Right cardiac atrium (tissue), 5 donors: Measurements from ENCODE around the gene CAMKK2. TPM values are rescaled to one million over a fixed set of nuclear protein-coding genes. Genes with fewer than 3 reads are reported as not detected.
A peak's percentile ranks its signal among the peaks of the same experiment; 100 is the strongest.
"Not testable (repeated sequence)": the region's sequence is repeated elsewhere in the genome, so short reads cannot be mapped to it uniquely, and the experiment has no call there.

Experiments
- ATAC-seq, 2 donors: fragments of 200-7000 bp; cut with Tn5 transposase; one replicate each; pipeline versions ENCODE4 v1.8.0 to v1.9.1; 2020; ENCODE audit warnings: moderate library complexity in 2 of 2, mild to moderate bottlenecking in 1 of 2
- DNase-seq, 3 donors: peaks; one replicate each; pipeline ENCODE4 v3.0.0-alpha.2; 2020
- H3K27ac ChIP-seq: one replicate; pipeline ENCODE4 v1.5.1; 2013; ENCODE audit warnings: mild to moderate bottlenecking, low read length, control low read depth, moderate library complexity
- H3K27me3 ChIP-seq: one replicate; pipeline ENCODE4 v1.6.1; 2013; ENCODE audit not compliant: control insufficient read depth, insufficient read depth
- H3K4me1 ChIP-seq: one replicate; pipeline ENCODE4 v1.6.1; 2013; ENCODE audit warnings: low read length; ENCODE audit not compliant: control insufficient read depth, insufficient read depth
- H3K4me3 ChIP-seq: one replicate; pipeline ENCODE4 v1.5.1; 2013; ENCODE audit warnings: low read length, control low read depth
- H3K9me3 ChIP-seq: one replicate; pipeline ENCODE4 v1.6.1; 2013; ENCODE audit warnings: low read length; ENCODE audit not compliant: control insufficient read depth
- whole genome bisulfite sequencing: extraction: QIAGEN DNeasy Blood & Tissue Kit; methylation state at CpG from one replicate; pipeline ENCODE4 v1.1.7; 2013; 5-methylcytosine and 5-hydroxymethylcytosine counted together
- intact Hi-C, 4 donors: fragments of 100-400 bp; cut with DNase I; formaldehyde crosslinking; loops; one replicate each; pipeline versions ENCODE4 v1.11.0 to v1.14.0; 2022 to 2023
- polyA plus RNA-seq: library from polyadenylated mRNA; stranded (reverse); fragments of 200-250 nt; gene quantifications from one replicate; pipeline ENCODE4 v1.2.3, GENCODE V29; 2013
- total RNA-seq, 4 donors: library from RNA; stranded (reverse); fragmentation: NEBNext Ultra II Directional; extraction: Animal tissue kit (Norgen Biotek cat#: 25700); gene quantifications; one replicate each; pipeline ENCODE4 v1.2.1, GENCODE V29; 2021
- donor health status: healthy with polysubstance abuse.
- donor health status: DM: no; HTN: yes; CAD: no.
- donor health status: DM: no; HTN: no; CAD: no.
- donor health status: DM: no; HTN: yes; CAD: no; lungs with severe emphysema.
- donor health status: DM: yes; HTN: yes; CAD: no.

Gene CAMKK2
- total and polyA plus RNA-seq, 5 donors, result 11.3 to 22.1 (median 19.7) TPM

DNA sequence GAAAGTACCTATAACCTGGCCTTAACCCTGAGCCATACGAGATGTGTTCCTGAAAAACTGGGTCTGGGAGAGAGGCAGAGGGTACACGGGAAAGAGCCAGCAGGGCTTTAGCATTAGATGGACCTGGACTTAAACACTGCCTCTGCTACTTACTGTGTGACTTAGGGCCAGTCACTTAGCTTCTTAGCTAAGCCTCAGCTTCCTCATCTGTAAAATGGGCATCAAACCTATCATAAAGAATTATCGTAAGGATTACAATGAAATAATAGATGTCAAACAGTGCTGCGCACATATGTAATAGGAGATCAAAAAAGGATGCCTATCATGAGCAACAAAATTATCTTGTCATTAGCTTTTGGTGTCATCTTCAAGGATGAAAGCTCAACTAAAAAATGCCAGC, 32.1 kb upstream of the CAMKK2 start:
- ATAC-seq, result no peak
- intact Hi-C loops, result no loop called here
- 94% methylated on average over 4 of the region's 4 CpGs for WGBS

DNA sequence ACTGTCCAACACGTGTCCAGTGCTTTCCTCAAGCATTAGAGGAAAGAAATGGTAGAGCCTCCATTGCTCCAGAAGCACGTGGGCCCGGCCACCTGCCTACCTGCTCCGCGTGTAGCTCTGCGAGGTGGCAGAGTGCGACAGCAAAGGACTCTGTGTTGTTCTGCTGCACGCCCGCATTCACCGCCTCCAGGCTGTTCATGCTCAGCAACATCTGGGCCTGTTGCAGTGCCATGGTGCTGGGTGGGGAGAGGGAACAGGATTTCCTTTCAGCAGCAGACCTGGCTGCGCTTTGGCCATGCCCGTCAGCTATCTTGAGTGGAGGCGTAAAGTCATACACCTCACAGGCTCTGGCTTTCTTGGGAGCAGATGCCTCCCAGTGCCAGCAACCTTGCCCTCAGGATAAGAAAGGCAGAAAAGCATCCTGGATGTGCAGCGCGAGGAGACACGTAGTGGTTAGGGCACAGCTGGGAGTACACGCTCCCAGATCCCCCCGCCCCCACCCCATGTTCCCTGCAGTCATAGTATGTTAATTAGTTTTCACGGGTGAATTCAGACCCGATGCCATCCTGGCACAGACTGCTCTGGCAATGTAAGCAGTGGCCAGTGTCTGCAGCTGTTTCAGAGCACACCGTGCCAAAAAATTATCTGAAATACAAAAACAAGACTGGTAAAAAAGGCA, 30.6 kb upstream of the CAMKK2 start:
- no peak for ATAC-seq

More for the DNA sequence above, 32.1 kb upstream of the CAMKK2 start:
- no peak for DNase-seq
- H3K27ac ChIP-seq, result no peak overlapping the region
- H3K4me1 ChIP-seq, result no peaks in the 10 kb centered on the region
- no peak overlapping the region for H3K4me3 ChIP-seq
- H3K27me3 ChIP-seq, result no peaks in the 10 kb centered on the region
- H3K9me3 ChIP-seq, result no peaks in the 10 kb centered on the region

DNA sequence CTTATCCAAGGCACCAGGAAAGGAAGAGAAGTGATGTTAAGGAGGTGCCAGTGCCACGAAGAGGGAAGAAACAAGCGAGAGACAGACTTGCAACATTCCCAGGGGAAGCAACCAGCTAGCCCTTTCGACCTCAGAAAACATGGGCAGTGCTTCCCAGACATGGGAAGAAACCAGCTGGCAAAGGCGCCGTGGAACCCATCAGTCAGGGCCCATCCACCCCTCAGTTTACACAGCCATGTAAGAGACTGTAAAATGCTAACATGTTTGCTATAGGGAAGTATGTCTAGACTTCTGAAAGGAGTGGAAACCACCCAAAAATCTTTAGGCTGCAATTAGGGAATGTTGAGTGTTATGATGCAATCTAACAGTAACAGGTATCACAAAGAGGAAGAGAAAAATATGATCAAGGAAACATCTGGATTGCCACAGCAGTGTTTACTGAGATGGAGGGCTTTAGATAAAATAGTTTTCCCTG, 29.4 kb upstream of the CAMKK2 start:
- Histone ChIP-seq H3K4me3 (no peak overlapping the region), H3K4me1 (no peaks in the 10 kb centered on the region), H3K27me3 (no peaks in the 10 kb centered on the region), H3K9me3 (no peaks in the 10 kb centered on the region), H3K27ac (no peak overlapping the region)
- 61% methylated on average over 5 of the region's 5 CpGs for whole genome bisulfite sequencing
- intact Hi-C loops, result no loop called here
- ATAC-seq, result peak in 1 of 2 donors; percentile 18
- no peak for DNase-seq

More for the DNA sequence above, 30.6 kb upstream of the CAMKK2 start:
- intact Hi-C loops, result no loop called here
- WGBS, result 80% methylated on average over 21 of the region's 21 CpGs
- DNase-seq, result no peak
- H3K9me3 ChIP-seq, result no peaks in the 10 kb centered on the region
- no peak overlapping the region for H3K27ac ChIP-seq
- H3K4me1 ChIP-seq, result no peaks in the 10 kb centered on the region
- H3K4me3 ChIP-seq, result no peak overlapping the region
- no peaks in the 10 kb centered on the region for H3K27me3 ChIP-seq

DNA sequence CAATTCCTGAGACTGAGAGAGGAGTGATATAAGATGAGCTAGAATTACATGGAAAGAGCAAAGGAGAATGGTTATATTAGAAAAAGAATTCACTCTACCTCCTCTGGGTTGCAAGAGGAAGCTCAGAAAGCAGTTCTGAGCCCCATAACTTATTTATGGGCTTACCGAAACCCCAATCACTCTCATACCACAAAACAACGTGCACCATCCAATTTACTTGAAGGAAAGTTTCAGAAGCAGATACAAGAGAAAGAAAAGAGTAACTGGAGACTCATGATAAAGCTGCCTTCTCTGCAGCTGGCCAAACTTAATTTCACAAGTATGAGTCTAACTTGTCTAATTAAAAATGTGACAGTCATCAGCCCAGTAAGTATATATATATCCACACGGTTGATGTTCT, 27.4 kb upstream of the CAMKK2 start:
- no peak overlapping the region for H3K4me3 ChIP-seq

GRCh38 chr12:121318121-121318520, 21.6 kb upstream of the CAMKK2 start:
- Histone ChIP-seq H3K27ac (no peak overlapping the region), H3K4me3 (no peak overlapping the region), H3K27me3 (no peaks in the 10 kb centered on the region), H3K9me3 (no peaks in the 10 kb centered on the region), H3K4me1 (no peaks in the 10 kb centered on the region)
- 89% methylated on average over 11 of the region's 11 CpGs for WGBS
- DNase-seq (no peak), ATAC-seq (no peak)
- intact Hi-C loops, result no loop called here

More for the DNA sequence above, 27.4 kb upstream of the CAMKK2 start:
- no peaks in the 10 kb centered on the region for H3K27me3 ChIP-seq
- no peaks in the 10 kb centered on the region for H3K4me1 ChIP-seq
- ATAC-seq (no peak), DNase-seq (no peak)
- no peaks in the 10 kb centered on the region for H3K9me3 ChIP-seq
- H3K27ac ChIP-seq, result no peak overlapping the region
- intact Hi-C loops, result no loop called here
- WGBS, result 92% methylated on average over 3 of the region's 3 CpGs

GRCh38 chr12:121314431-121314830, 17.9 kb upstream of the CAMKK2 start:
- no peak for DNase-seq
- ATAC-seq, result no peak
- intact Hi-C loops, result no loop called here
- H3K9me3 ChIP-seq, result no peaks in the 10 kb centered on the region
- no peak overlapping the region for H3K4me3 ChIP-seq
- no peak overlapping the region for H3K27ac ChIP-seq
- no peaks in the 10 kb centered on the region for H3K4me1 ChIP-seq
- WGBS, result 81% methylated on average over 3 of the region's 3 CpGs
- H3K27me3 ChIP-seq, result no peaks in the 10 kb centered on the region

- H3K9me3 ChIP-seq, DNase-seq, H3K4me1 ChIP-seq, H3K27ac ChIP-seq, ATAC-seq, H3K27me3 ChIP-seq, intact Hi-C loops, H3K4me3 ChIP-seq: not testable (repeated sequence)
- WGBS, result 98% methylated on average over 1 of the region's 1 CpG
Measured at GRCh38 chr12:121310231-121310630, 13.7 kb upstream of the CAMKK2 start.

DNA sequence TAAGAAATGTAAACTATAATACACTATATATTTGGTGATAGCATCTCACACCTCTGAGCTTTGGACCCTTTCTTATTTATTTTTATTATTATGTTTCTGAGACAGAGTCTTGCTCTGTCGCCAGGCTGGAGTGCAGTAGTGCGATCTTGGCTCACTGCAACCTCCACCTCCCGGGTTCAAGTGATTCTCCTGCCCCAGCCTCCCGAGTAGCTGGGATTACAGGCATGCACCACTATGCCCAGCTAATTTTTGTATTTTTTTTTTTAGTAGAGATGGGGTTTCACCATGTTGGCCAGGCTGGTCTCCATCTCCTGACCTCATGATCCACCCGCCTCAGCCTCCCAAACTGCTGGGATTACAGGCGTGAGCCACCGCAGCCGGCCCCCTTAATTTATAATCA, 10.9 kb upstream of the CAMKK2 start:
- H3K27me3 ChIP-seq, H3K27ac ChIP-seq, DNase-seq, H3K4me3 ChIP-seq, ATAC-seq, intact Hi-C loops, H3K4me1 ChIP-seq, H3K9me3 ChIP-seq: not testable (repeated sequence)
- 94% methylated on average over 8 of the region's 8 CpGs for WGBS

- no peak for DNase-seq
- 94% methylated on average over 4 of the region's 4 CpGs for WGBS
- H3K27ac ChIP-seq, result no peak overlapping the region
- no peak for ATAC-seq
- H3K4me1 ChIP-seq, result no peaks in the 10 kb centered on the region
- no peaks in the 10 kb centered on the region for H3K9me3 ChIP-seq
- H3K4me3 ChIP-seq, result no peak overlapping the region
- intact Hi-C loops, result no loop called here
- no peaks in the 10 kb centered on the region for H3K27me3 ChIP-seq
Measured at GRCh38 chr12:121304306-121304705, 7.8 kb upstream of the CAMKK2 start.

DNA sequence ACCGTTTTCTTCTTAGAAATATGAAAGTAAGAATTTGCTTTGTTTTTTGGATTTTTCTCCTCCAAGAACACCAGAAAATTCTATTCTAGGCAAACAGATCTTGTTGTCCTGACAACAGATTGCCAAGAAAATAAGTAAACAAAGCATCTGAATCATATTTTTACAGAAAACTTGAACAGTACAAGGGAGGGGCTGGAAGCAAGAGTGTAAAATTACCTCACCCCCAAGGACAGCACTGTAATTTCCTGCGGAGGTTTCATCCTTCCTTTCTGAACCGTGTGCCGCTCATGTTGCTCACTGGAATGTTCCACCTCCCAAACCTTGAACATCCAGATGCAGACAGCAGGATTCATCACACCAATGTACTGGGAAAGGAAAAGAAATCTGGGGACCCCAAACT, 5.4 kb upstream of the CAMKK2 start:
- 52% methylated on average over 4 of the region's 4 CpGs for WGBS
- intact Hi-C loops, result no loop called here
- H3K4me1 ChIP-seq, result no peaks in the 10 kb centered on the region

DNA sequence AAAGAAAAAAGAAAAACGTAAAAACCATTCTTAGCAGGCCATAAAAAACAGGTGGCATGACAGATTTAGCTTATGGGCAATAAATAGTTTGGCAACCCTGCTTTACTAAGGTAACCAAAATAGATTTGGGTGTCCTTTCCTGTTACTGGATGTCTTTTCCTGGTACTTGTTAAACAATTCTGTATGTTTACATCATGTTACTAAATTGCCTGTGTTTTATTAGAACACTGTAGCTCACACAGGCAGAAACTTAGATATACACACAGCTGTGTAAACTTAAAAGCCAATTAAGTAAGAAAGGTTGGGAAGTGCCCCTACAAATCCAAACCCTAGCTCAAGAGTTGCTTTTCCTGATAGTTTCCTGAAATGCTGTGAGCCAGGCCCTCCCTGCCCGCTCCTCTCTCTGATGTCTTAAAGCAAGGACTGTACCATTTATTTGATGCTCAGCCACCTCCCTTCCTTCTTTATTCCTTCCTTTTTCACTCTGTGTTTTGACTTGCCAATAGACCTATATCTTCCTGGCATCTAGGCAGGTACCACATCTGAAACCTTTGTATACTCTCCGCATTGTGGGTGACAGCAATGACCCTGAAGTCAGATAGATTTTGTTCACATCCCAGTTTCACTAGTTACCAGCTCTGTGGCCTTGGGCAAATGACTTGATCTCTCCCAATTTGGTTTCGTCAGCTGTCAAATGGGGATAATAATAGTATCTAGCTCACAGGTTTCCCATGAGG, 3.7 kb upstream of the CAMKK2 start:
- Histone ChIP-seq H3K27me3 (no peaks in the 10 kb centered on the region), H3K9me3 (no peaks in the 10 kb centered on the region), H3K4me1 (peaks cover 2% of the 10 kb centered on the region), H3K4me3 (no peak overlapping the region), H3K27ac (no peak overlapping the region)
- intact Hi-C loops, result no loop called here
- DNase-seq (no peak), ATAC-seq (no peak)
- WGBS, result 88% methylated on average over 4 of the region's 4 CpGs

More for the DNA sequence above, 5.4 kb upstream of the CAMKK2 start:
- Histone ChIP-seq H3K4me3 (no peak overlapping the region), H3K9me3 (no peaks in the 10 kb centered on the region), H3K27ac (no peak overlapping the region), H3K27me3 (no peaks in the 10 kb centered on the region)
- no peak for ATAC-seq
- DNase-seq, result no peak
